ENCODE results near the gene HDAC1. TPM values are rescaled to one million over a fixed set of nuclear protein-coding genes. Genes with fewer than 3 reads are reported as not detected.

Gene HDAC1
- total RNA-seq, 1 experiment from 2014 or later = 117 TPM

DNA sequence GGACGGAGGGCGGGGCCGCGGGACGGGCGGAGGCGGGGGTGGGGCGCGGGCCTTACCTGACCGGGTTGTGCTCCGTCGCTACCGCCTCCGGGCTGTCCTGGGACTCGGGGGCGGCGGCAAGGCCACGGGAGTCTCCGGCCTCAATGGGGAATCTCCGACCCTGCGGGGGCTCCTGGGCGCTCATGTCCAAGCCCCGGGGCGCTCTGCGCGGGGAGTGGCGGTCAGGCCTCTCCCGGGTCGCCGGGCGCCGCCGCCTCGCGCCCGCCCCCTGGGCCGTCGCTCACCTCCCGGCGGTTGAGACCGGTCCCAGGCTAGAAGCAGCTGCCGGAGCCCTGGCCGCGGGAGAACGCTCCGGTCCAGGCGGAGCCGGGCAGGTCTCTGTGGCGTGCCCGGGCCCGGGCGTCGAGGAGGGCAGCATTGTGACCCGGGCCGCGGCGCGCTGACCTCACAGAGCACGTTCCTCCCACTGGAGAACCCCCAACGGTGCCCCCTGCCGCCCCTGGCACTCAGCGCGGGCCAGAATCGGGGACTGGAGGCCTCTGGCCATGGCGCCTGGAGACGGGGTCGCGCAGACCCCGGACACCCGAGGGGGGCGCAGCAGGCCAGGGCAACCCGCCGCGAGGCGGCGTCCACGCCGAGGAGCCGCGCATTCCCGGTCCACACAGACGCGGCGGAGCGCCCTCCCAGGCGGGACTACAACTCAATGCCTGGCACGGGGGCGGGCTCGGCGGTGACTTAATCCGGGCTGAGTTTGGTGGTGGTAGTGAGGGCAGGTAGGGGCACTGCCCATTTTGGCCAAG is 70.0 kb downstream of the HDAC1 start:
- H3K36me3 ChIP-seq (ENCODE audit: control insufficient read depth, insufficient read depth, low read length) = no peaks in the 10 kb centered on the region
- peaks cover 19% of the 10 kb centered on the region for H3K4me1 ChIP-seq
- peak in 1 of 2 experiments; percentile 61 for DNase-seq
- Mint-ChIP-seq H3K4me1 (ENCODE audit: low read depth, unreplicated experiment) (peaks cover 14% of the 10 kb centered on the region), H3K4me3 (ENCODE audit: unreplicated experiment) (peak overlapping the region; percentile 54), H3K36me3 (ENCODE audit: insufficient read depth, unreplicated experiment) (peaks cover 19% of the 10 kb centered on the region), H3K27me3 (ENCODE audit: insufficient read depth, unreplicated experiment) (no peaks in the 10 kb centered on the region), H3K9me3 (ENCODE audit: unreplicated experiment) (no peaks in the 10 kb centered on the region), H3K27ac (ENCODE audit: unreplicated experiment) (no peak overlapping the region)
- POLR2A ChIA-PET = no interaction called here
- intact Hi-C loops (cut with micrococcal nuclease; ENCODE audit: unreplicated experiment) = loop anchor here (2.0 kb wide), 1 partner anchor 139 kb away; the partner anchor contains the start of genes EIF3I and TMEM234
- no peaks in the 10 kb centered on the region for H3K27me3 ChIP-seq (replicated peaks; ENCODE audit: control insufficient read depth, insufficient read depth, low read length)
- no peaks in the 10 kb centered on the region for H3K9me3 ChIP-seq
- TF ChIP-seq, protein P1, sequence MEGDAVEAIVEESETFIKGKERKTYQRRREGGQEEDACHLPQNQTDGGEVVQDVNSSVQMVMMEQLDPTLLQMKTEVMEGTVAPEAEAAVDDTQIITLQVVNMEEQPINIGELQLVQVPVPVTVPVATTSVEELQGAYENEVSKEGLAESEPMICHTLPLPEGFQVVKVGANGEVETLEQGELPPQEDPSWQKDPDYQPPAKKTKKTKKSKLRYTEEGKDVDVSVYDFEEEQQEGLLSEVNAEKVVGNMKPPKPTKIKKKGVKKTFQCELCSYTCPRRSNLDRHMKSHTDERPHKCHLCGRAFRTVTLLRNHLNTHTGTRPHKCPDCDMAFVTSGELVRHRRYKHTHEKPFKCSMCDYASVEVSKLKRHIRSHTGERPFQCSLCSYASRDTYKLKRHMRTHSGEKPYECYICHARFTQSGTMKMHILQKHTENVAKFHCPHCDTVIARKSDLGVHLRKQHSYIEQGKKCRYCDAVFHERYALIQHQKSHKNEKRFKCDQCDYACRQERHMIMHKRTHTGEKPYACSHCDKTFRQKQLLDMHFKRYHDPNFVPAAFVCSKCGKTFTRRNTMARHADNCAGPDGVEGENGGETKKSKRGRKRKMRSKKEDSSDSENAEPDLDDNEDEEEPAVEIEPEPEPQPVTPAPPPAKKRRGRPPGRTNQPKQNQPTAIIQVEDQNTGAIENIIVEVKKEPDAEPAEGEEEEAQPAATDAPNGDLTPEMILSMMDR (IDR thresholded peaks at IDR 0.05; ENCODE audit: insufficient read depth in 1 of 2, low read depth in 1 of 2, low read length in 1 of 2, severe bottlenecking in 1 of 2, unreplicated experiment in 1 of 2) = peak; percentile 16 to 43
- H3K4me3 ChIP-seq (ENCODE audit: low read depth, low read length) = peak overlapping the region; percentile 50
- CTCF ChIA-PET = no interaction called here
- BruUV-seq (replicated peaks) = no TSS peak

DNA sequence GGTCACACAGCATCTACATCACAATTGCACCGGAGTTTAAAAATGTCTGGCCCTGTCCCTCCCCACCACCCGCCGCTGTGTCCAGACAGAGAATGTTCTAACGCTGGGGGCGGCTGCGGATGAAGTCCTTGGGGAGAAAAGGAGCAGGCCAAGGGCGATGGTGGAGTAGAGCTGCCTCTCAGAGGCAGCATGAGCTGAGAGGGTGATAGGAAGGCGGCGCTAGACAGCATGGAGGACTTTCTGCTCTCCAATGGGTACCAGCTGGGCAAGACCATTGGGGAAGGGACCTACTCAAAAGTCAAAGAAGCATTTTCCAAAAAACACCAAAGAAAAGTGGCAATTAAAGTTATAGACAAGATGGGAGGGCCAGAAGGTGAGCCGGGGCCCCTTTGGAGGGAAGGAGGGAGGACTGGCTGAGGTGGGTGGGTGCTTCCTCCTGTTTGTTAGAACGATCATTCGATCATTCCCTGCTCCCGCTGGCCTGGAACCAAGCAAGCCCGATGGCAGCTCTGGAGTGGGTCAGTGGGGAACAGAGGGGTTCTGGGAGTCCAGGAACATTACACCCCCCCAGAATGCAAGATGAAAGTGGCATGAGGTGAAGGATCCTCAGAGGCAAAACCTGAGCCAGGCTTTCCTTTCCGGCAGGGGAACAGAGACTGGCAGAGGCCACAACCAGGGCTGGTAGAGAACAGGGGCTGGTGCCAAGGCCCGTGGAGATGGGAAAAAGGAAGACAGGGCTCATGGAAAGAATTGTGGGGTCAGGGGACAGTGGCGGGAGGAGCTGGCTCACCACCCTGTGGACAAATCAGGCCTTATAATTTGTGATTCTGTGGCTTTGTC is 70.8 kb downstream of the HDAC1 start, which contains the start of the genes FAM229A and TSSK3:
Gene FAM229A (minus strand): TSS at position 12 of the 840 bp plus-strand sequence. CDS start 394 bp downstream, outside the sequence.
Gene TSSK3 (plus strand): TSS at position 66 of the 840 bp plus-strand sequence. CDS start 163 bp downstream, at position 229.
- Mint-ChIP-seq H3K36me3 (ENCODE audit: insufficient read depth, unreplicated experiment) (peaks cover 19% of the 10 kb centered on the region), H3K4me3 (ENCODE audit: unreplicated experiment) (peak within 1 kb of the TSS; percentile 54), H3K9me3 (ENCODE audit: unreplicated experiment) (no peaks in the 10 kb centered on the region), H3K27ac (ENCODE audit: unreplicated experiment) (no peak within 1 kb of the TSS), H3K4me1 (ENCODE audit: low read depth, unreplicated experiment) (peaks cover 14% of the 10 kb centered on the region), H3K27me3 (ENCODE audit: insufficient read depth, unreplicated experiment) (no peaks in the 10 kb centered on the region)
- intact Hi-C loops (cut with micrococcal nuclease; ENCODE audit: unreplicated experiment) = loop anchor here (2.0 kb wide), 1 partner anchor 140 kb away; the partner anchor contains the start of genes EIF3I and TMEM234
- Histone ChIP-seq H3K4me1 (peaks cover 16% of the 10 kb centered on the region), H3K4me3 (ENCODE audit: low read depth, low read length) (peak within 1 kb of the TSS; percentile 50), H3K9me3 (no peaks in the 10 kb centered on the region), H3K27me3 (replicated peaks; ENCODE audit: control insufficient read depth, insufficient read depth, low read length) (no peaks in the 10 kb centered on the region), H3K36me3 (ENCODE audit: control insufficient read depth, insufficient read depth, low read length) (no peaks in the 10 kb centered on the region)
- TF ChIP-seq, protein P1 (IDR thresholded peaks at IDR 0.05; ENCODE audit: insufficient read depth in 1 of 2, low read depth in 1 of 2, low read length in 1 of 2, severe bottlenecking in 1 of 2, unreplicated experiment in 1 of 2) = no peak
- BruUV-seq (replicated peaks) = no TSS peak
- ChIA-PET CTCF (interaction anchor here (0.6 to 1.8 kb wide), 2 partner anchors 76 to 147 kb away, joined by 5 to 8 read pairs; no protein-coding TSS in a partner anchor), POLR2A (interaction anchor here (0.6 kb wide), 1 partner anchor 23 kb away, joined by 15 read pairs; no protein-coding TSS in a partner anchor)
- no peak for DNase-seq

DNA sequence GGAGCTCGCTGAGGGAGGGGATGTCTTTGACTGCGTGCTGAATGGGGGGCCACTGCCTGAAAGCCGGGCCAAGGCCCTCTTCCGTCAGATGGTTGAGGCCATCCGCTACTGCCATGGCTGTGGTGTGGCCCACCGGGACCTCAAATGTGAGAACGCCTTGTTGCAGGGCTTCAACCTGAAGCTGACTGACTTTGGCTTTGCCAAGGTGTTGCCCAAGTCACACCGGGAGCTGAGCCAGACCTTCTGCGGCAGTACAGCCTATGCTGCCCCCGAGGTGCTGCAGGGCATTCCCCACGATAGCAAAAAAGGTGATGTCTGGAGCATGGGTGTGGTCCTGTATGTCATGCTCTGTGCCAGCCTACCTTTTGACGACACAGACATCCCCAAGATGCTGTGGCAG is 71.8 kb downstream of the HDAC1 start:
- no peak overlapping the region for H3K27ac Mint-ChIP-seq (ENCODE audit: unreplicated experiment)
- H3K36me3 ChIP-seq (ENCODE audit: control insufficient read depth, insufficient read depth, low read length) = no peaks in the 10 kb centered on the region
- H3K4me1 Mint-ChIP-seq (ENCODE audit: low read depth, unreplicated experiment) = peaks cover 14% of the 10 kb centered on the region
- intact Hi-C loops (cut with micrococcal nuclease; ENCODE audit: unreplicated experiment) = loop anchor here (2.0 kb wide), 1 partner anchor 141 kb away; the partner anchor contains the start of genes EIF3I and TMEM234
- H3K4me3 ChIP-seq (ENCODE audit: low read depth, low read length) = no peak overlapping the region
- H3K4me3 Mint-ChIP-seq (ENCODE audit: unreplicated experiment) = no peak overlapping the region
- BruUV-seq (replicated peaks) = no TSS peak
- peaks cover 19% of the 10 kb centered on the region for H3K36me3 Mint-ChIP-seq (ENCODE audit: insufficient read depth, unreplicated experiment)
- no peak for DNase-seq
- H3K27me3 Mint-ChIP-seq (ENCODE audit: insufficient read depth, unreplicated experiment) = no peaks in the 10 kb centered on the region
- ChIA-PET POLR2A (interaction anchor here (0.6 kb wide), 1 partner anchor 22 kb away, joined by 15 read pairs; no protein-coding TSS in a partner anchor), CTCF (interaction anchor here (0.6 to 1.8 kb wide), 2 partner anchors 77 to 148 kb away, joined by 5 to 8 read pairs; no protein-coding TSS in a partner anchor)
- no peaks in the 10 kb centered on the region for H3K9me3 Mint-ChIP-seq (ENCODE audit: unreplicated experiment)
- H3K27me3 ChIP-seq (replicated peaks; ENCODE audit: control insufficient read depth, insufficient read depth, low read length) = no peaks in the 10 kb centered on the region
- no peaks in the 10 kb centered on the region for H3K9me3 ChIP-seq
- peaks cover 6% of the 10 kb centered on the region; the same call in 1 of the 2 replicates for H3K4me1 ChIP-seq
- TF ChIP-seq, protein P1 (IDR thresholded peaks at IDR 0.05; ENCODE audit: insufficient read depth in 1 of 2, low read depth in 1 of 2, low read length in 1 of 2, severe bottlenecking in 1 of 2, unreplicated experiment in 1 of 2) = no peak
